ENCODE measurements around the gene TMEM213.
"Not testable (repeated sequence)": the region's sequence is repeated elsewhere in the genome, so short reads cannot be mapped to it uniquely, and the experiment has no call there.

Gene TMEM213, protein sequence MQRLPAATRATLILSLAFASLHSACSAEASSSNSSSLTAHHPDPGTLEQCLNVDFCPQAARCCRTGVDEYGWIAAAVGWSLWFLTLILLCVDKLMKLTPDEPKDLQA

DNA sequence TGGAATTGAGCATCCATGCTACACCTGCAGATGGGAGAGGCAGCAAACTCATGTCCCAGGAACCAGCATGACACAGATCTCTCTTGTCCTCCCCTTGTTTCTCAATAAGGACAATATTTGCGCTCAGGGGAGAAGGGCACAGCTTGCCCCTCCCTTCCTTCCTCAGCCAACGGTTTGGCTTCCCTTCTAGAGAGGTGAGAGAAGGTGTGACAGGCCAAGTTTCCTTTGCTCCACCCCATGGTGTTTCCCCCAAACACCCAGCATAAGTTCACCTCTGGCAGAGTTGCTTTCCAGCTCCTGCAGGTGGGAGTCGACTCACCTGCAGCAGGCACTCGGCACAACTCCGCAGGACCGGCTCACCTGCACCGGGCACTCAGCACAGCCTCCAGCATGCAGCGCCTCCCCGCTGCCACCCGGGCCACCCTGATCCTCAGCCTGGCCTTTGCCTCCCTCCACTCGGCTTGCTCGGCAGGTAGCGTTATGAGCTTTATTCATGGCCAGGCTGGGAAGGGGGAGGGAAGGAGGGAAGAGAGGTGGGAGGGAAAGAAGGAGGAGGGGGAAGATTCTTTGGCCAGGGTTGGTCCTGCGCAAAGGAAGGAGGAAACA, at the start of gene TMEM213, which contains the start of gene ATP6V0A4:
Gene TMEM213 (plus strand): TSS at position 280 of the 606 bp plus-strand sequence. CDS start 111 bp downstream, at position 391.
Gene ATP6V0A4 (minus strand): TSS at position 482 of the 606 bp plus-strand sequence. CDS start 26,949 bp downstream, outside the sequence.
- no peak for DNase-seq

DNA sequence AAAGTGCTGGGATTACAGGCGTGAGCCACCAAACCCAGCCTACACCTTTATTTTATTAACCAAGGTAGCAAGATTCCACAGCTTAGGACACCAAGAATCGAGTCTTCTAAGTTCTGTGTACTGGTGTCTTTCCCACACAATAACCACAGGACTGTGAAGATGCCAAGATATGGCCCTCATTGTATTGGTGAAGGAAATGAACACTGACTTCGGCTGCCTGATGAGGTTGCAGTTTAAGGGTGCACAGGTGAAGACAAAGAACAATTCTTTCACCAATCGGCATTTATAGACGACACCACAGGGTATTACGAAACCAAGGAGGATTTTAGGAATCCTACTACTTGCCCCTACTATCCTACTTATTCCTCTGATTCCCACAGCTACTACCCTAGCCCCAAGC, 49.1 kb upstream of the TMEM213 start:
- DNase-seq: no peak

DNA sequence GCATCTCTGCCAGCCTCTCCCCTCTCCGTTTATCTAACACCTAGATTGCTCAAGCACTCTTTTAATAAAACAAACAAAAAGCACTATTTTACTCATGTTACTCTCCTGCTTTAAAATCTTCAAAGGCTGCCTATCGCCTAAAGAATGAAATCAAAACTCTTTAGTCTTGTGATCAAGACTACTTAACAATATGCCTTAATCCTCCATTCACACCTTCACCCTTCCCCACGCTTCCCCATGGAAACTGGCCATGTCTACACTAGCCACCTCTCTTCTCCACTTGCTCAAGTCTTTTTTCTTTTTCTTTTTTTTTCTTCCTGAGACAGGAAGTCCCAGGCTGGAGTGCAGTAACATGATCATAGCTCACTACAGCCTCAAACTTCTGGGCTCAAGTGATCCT, 47.8 kb upstream of the TMEM213 start:
- DNase-seq: no peak

DNA sequence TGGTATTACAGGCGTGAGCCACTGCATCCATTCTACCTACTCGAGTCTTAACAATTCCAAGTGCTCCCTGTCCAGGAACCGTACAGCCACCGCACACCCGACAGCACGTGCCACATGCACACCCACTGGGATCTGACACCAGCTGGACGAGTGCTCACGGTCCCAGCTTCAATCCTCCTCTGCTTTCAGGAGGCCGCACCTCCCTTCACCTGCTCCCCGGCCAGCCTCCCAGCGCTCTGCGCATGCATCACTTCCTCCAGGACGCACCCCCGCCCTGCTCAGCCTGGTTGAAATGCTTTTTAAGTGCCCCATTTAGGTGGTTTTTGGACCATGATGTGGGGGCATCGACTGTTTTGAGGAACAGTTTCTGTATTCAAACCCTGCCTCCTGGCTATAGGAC, 47.3 kb upstream of the TMEM213 start:
- no peak for DNase-seq

DNA sequence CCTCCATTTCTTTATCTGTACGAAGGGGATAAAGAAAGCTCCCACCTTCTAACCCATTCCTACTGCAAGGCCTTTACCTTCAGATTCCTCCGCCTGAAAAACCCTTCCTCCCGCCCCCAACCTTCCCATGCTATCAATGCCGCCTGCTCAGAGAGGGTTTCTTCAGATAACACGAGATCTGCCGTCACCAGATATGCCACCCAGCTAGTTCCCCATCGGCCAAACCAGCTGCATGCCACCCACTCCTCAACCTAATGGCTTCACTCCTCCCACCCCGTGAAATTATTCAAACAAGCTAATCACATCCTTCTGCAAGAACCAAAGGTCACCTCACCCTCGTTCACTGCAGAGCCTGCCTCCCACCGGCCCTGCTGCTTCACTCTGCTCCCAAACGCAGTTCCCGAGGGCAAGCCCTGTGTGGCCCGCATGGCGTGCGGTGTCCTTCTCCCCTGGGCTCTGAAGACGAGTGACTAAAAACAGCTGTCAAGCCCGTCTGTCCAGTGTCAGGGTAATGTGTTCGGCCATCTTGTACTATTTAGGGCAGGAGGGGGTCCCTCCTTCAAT, 46.8 kb upstream of the TMEM213 start:
- DNase-seq: no peak

DNA sequence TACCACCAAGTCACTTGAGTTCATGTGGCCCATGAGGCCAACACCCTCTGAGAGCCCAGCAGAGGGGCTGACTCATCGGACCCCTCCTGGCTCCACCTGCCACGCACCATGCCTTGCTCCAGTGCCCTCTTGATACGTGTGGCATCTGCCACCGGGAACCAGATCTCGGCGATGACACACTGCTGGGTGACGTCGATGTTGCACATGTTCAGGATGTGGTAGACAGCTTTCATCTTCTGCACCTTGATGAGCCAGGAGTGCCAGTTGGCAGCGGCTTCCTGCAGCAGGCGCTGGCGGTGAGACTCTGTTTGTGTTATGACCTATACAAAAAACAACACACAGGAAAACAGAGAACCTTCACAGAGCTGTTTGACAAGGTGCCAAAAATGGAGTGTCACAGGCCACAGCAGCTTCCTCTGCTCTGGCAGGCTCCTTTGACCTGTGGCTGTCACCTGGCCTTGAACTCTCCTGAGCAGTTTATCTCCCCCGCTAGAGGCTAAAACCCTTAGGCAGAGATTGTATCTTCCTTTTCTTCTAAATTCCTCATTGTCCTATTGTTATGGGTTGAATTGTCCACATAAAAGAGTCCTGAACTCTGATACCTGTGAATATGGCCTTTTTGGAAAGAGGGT, 45.2 kb upstream of the TMEM213 start:
- DNase-seq: no peak

DNA sequence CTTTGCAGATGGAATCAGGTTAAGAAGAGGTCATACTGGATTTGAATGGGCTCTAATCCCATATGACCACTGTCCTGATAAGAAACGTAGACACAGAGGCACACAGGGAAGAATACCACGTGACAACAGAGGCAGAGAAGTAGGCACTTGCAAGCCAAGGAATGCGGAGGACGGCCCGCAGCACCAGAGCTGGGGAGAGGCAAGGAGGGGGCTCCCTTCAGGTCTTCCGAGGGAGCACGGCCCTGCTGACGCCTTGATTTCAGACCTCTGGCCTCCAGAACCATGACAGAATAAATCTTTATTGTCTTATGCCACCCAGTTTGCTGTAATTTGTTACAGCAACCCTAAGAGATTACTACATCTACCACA, 44.7 kb upstream of the TMEM213 start:
- DNase-seq: no peak

DNA sequence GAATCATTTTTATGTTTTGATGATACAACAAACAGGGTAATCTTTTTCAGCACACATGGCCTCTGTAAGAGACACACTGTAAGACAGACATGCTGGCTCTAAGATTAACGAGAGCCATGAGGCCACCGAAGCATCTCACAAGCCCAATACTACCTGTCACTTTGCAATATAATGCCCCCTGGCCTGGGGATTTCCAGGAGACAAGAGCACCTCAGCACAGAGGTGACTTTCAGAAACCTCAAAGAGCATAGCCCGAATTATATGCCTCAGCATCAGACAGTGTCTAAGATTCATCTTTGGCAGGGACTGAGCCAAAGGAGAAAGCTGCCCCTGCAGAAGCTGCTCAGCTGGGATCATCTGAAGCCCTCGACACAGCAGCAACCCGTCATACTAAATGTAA, 44.2 kb upstream of the TMEM213 start:
- no peak for DNase-seq

DNA sequence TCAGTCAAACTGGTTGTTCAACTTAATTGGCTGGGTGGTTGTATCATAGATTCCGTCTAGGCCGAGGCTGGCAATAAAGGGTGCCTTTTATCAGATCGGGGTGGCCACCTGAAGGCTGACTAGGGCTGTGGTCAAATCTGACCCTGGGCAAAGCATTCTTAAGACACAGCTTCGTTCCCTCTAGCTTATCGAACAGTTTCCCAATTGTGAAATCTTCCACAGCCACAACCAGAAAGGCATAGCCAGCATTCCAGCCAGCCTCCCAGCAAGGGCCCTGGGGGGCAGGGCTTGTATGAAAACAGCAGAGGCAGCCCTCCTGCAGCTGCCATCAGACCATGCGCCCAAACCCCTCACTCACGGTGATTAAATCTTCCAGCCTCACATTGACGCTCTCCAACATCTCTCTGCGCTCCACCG, 42.5 kb upstream of the TMEM213 start:
- DNase-seq: no peak

DNA sequence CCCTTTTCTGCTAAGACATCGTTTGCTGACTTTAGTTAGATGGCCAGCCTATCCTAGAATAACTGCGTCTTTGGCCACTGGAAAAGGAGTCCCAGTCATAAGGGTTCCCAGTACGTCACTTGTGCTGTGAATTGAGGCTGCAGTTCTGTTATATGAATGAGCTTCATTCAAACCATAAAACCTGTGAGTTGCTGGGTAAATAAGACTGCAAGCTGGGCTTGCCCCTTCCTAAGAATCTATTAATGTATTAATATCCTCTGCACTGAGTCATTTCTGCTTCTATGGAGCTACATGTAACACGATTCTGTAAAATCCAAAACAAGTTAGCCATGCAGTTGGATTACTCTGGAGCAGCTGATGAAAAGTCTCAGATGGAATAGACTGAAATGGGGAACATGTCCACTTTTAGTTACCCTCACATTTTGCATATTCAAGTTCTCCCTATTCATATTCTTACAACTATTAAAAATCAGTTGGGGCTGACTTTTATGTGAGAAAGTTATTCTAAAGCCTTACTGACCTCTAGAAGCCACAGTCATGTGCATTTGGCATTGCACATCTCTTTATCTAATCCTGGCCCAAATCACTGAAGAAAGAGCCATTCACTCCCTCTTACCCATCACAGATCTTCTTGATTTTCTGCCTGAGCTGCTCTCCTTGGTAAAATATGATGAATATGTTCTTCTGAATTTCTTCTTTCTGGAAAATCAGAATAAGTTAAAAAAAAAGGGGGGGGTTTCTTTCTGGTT, 41.8 kb upstream of the TMEM213 start:
- DNase-seq: no peak

DNA sequence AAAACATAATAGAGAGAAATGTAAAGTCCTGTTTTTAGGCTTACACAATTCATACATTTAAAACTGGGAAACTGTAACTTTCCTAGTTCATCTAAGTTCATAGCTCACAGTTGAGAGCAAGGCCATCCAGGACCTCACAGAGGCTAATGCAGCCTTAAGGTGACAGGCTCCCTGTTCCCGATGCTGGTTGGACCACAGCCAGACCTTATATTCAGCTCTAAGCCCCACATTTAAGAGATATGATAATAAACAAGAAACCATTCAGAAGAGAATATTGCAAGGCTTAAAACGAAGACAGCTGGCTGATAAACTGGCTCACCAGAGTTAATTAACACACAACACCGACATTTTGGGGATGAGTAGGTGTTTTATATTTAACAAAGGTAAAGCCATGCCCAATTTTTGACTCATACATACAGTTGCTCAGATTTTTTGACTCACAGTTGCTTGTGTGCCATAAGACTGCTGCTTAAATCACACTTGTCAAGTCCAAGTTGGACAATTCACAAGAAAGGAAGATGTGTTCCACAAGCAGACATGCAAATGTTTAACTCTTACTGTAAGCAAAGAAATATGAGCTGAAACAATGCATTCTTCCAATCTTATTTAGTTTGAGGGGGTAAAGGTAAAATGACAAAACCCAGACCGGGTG, 41.1 kb upstream of the TMEM213 start:
- DNase-seq: no peak

DNA sequence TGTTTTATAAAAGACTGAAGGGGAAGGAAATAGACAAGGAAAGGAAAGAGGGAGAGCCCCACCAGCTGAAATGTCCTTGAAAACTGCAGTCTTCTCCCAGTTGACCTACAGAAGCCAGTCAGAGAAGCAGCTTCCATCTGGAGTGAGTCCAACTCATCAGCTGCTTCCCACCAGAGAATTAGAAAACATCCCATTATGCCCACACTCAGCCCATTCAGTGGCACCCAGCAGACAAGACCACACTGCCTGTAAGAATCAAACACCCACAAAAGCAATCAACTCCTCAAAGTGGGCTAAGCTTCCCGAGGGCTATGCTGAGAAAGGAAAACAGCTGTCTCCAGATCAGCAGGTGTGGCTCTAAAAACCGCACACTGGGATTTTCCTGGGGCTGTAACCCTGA, 29.6 kb upstream of the TMEM213 start:
- no peak for DNase-seq

DNA sequence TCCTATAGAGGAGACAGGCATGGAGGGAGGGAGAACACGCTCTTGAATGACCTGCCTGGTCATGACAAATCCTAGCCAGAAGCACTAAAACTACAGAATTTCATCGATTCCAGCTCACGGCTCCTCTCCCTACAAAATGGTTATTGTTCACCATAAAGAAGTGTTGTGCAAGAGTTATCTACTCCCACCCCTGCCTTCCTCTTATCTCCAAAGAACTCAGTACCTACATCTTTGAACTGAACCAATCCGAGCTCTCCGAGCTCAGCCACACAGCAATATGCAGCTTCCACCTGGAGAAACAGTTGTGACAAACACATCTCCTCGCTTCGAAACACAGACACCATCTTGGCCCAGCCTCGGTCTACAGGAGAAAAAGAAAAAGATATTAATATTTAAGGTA, 26.9 kb upstream of the TMEM213 start:
- no peak for DNase-seq

DNA sequence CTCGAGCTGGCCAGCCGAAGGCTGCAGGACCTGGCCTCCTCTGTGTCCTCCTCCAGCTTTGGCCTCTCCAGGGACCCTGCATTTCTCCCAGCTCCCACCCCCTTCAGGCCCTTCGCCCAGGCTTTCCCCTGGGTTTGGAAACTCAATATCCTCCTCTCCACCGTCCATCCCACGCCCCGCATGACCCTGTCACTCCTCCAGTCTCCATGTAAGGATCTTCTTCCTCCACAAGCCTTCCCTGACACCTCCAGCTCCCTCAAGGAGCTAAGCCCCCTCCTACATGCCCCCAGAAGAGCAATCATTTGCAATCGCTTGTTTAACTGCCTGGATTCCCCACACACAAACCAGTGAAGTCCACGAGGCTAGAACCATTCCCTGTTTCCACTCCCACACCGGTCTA, 24.6 kb upstream of the TMEM213 start:
- no peak for DNase-seq

DNA sequence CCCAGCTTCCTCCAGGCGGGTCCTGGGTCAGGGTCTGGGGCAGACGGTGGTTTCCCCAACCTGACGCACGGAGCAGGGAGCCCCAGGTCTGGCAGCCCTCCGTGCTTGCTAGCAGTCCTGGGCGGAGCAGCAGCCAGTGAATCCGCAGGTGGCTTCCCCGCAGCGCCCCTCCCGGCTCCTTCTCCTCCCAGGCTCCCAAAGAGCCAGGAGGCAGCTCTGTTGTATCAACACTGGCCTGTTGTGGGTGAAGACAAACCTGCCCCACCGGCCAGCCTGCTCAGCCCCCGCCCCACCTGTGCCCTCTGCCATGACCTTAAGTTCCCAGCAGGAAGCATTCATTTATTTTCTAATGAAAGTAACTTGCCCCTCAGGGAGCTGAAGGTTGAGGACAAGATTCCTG, 24.0 kb upstream of the TMEM213 start:
- DNase-seq: no peak

DNA sequence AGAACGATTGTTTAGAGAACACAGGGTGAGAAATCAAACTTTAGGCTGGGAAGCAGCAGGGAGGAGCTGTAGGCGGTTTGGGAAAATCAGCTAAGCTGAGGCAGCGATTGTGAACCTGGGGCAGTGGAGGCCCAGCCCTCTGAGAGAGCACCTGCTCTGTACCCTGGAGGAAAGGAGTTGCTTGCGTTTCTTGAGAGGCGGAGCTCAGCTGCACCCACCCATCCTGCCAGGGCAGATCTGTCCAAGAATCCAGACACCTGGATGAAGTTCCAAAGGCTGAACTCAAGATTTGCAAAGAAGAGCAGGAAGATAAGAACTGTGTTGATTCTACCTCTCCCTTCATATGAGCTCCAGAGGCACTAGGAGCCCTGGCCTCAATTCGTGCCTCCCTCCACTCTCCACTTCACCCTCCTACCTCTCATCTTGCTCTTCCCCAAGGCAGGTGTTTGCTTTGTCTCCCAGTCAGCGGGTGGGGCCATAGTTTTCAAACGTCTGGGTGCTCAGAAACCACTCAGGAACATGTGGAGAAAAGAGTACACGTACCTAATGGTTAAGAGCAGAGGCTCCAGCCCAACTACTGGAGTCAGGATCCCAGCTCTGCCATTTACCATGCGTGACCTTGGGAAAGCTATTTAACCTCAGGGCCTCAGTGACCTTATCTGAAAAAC, 21.5 kb upstream of the TMEM213 start:
- DNase-seq: no peak

DNA sequence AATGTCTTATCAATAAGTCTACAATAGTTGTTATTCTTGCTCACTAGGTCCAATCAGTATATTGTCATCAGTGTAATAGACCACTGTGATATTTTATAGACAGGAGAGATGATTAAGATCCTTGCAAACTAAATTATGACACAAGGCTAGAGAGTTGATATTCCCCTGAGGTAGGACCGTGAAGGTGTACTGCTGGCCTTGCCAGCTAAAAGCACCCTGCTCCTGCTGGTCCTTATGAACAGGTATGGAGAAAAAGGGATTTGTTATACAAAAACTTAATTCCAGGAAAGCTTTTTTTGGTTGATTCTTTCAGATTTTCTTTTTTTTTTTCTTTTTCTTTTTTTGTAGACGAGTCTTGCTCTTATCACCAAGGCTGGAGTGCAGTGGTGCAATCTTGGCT, 16.8 kb upstream of the TMEM213 start:
- DNase-seq: no peak

DNA sequence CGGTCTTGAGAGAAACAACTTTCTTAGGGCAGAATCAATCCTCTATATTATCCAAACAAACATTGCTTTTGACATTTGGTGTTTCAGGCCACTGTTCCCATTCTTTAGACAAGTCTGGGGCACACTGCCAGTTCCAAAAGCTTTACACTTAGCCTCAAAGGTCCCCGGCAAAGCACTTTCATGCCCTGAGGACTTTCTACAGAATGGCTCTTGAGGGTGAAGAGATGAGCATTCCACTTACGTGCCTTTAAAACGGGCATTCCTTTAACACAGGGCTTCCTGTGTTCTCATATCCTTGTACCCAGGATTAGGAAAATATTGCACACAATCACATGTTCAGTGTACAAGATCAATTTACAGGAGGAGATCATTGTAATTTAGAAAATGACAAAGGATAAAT, 13.1 kb upstream of the TMEM213 start:
- no peak for DNase-seq

DNA sequence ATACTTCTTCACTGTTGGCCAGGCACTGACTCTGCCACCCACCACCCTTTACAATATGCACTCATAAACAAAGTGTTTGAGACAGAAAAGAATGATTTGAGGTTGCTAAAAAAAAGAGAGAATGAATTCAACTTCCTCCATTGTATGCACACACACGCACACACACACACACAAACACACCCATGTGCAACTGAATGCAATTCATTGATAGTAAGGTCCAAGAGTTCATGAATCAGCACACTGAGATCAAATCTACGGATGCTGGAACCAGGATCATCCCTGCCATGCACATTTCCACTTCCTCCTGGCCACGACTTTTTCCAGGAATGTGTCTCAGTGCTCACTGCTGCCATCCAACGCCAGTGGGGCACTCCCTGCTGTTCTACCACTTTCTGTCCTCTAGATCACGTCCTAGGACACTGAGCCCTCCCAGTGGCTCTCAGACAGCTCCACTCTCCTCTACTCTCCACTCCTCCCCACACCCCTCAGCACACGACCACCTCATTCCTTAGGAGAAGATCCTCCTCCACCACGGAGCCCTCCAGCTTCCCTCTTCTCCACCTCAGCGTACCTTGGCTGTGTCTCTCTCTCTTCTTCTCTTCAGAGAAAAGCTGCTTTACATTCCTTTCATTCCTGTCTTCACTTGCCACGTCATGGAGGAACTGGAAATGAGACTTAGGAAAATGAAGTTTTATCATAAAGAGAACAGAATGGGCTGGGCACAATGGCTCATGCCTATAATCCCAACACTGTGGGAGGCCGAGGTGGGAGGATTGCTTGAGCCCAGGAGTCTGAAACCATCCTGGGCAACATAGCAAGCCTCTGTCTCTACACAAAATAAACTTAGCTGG, 12.0 kb upstream of the TMEM213 start:
- no peak for DNase-seq

DNA sequence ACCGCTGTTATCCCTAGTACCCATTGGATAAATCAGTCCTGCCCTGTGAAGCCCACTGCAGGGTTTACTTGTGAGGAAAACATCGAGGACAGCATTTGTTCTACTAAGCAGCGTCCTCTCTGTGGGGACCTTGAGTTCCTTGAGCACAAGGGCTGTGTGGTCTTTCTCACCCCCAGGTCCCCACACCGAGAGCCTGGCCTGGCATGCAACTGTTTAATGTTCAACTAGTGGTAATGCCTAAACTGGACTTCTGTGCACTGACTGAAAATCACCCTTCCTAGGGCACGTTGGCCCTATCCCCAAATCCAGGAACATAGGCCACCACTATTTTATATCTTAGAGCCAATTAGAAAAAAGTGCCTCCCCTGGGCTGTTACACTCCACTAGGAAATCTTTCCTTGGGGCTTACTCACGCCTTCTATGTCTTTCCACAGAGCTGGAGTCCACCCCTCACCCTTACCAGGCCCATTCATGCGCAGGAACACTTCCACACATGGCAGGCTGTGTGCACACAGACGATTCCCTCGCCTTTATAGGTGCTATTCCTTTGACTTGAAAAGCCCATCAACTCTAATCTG, 1.7 kb upstream of the TMEM213 start:
- DNase-seq: no peak

DNA sequence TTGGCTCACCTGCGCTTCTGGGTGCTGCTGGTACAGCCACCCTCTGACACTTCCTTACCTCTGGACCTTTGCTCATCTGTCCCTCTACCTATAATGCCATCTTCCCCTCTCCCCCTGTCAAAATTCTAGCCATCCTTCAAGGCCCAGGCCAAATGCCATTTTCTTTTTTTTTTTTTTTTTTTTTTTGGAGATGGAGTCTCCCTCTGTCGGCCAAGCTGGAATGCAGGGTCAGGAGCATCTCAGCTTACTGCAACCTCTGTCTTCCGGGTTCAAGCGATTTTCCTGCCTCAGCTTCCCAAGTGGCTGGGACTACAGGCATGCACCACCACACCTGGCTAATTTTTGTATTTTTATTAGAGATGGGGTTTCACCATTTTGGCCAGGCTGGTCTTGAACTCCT, 748 bp upstream of the TMEM213 start:
- DNase-seq: not testable (repeated sequence)

Measured in midbrain (tissue), 1 donor.